Type B pancreatic cell (in vitro differentiated cells): Measurements from ENCODE around the gene GTF3C2. TPM values are rescaled to one million over a fixed set of nuclear protein-coding genes. Genes with fewer than 3 reads are reported as not detected.
"Not testable (repeated sequence)": the region's sequence is repeated elsewhere in the genome, so short reads cannot be mapped to it uniquely, and the experiment has no call there.

Source experiments
- DNase-seq: peaks from one replicate; pipeline ENCODE4 v3.0.0; 2021; ENCODE audit warnings: mixed read lengths; ENCODE audit not compliant: unreplicated experiment; ENCODE audit errors: extremely low spot score
- H3K27ac Mint-ChIP-seq: 2 replicates; pipeline ENCODE4 v1.8.0; 2021; ENCODE audit warnings: mild to moderate bottlenecking, mixed read lengths
- H3K27me3 Mint-ChIP-seq: 2 replicates; pipeline ENCODE4 v1.8.0; 2021; ENCODE audit warnings: mixed read lengths
- H3K36me3 Mint-ChIP-seq: 2 replicates; pipeline ENCODE4 v1.8.0; 2021; ENCODE audit warnings: mixed read lengths
- H3K4me1 Mint-ChIP-seq: one replicate; pipeline ENCODE4 v1.8.0; 2021; ENCODE audit warnings: mixed read lengths; ENCODE audit not compliant: unreplicated experiment
- H3K4me3 Mint-ChIP-seq: 2 replicates; pipeline ENCODE4 v1.8.0; 2021; ENCODE audit warnings: mild to moderate bottlenecking, mixed read lengths
- H3K9me3 Mint-ChIP-seq: 2 replicates; pipeline ENCODE4 v1.8.0; 2021; ENCODE audit warnings: mixed read lengths
- total RNA-seq: library from RNA; stranded (reverse); gene quantifications from 2 replicates; pipeline ENCODE4 v1.2.1, GENCODE V29; 2021; ENCODE audit warnings: low replicate concordance
- TF ChIP-seq, protein P1 (sequence below): fragments of 200-600 bp; sonication (generic); conservative IDR thresholded peaks from 2 replicates; pipeline ENCODE4 v1.5.0; 2021; ENCODE audit warnings: antibody characterized with exemption, mild to moderate bottlenecking

Gene GTF3C2
- total RNA-seq, 1 donor from 2014 or later = 76.5 TPM

DNA sequence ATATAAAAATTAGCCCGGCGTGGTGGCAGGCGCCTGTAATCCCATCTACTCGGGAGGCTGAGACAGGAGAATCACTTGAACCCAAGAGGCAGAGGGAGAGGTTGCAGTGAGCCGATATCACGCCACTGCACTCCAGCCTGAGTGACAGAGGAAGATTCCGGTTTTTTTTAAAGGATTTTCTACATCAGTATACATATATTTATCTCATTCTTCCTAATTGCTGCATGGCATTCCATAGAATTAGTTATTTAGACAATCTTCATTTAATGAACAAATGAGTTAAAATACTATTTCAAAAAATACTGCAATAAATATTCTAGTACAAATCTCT, 2.0 kb downstream of the GTF3C2 start:
- H3K27me3 Mint-ChIP-seq = no peaks in the 10 kb centered on the region
- H3K4me1 Mint-ChIP-seq = peaks cover 31% of the 10 kb centered on the region
- H3K4me3 Mint-ChIP-seq = peak overlapping the region; percentile 77
- no peak for DNase-seq
- no peaks in the 10 kb centered on the region for H3K9me3 Mint-ChIP-seq
- H3K27ac Mint-ChIP-seq = peak overlapping the region; percentile 91
- H3K36me3 Mint-ChIP-seq = peaks cover 18% of the 10 kb centered on the region
- TF ChIP-seq, protein P1, sequence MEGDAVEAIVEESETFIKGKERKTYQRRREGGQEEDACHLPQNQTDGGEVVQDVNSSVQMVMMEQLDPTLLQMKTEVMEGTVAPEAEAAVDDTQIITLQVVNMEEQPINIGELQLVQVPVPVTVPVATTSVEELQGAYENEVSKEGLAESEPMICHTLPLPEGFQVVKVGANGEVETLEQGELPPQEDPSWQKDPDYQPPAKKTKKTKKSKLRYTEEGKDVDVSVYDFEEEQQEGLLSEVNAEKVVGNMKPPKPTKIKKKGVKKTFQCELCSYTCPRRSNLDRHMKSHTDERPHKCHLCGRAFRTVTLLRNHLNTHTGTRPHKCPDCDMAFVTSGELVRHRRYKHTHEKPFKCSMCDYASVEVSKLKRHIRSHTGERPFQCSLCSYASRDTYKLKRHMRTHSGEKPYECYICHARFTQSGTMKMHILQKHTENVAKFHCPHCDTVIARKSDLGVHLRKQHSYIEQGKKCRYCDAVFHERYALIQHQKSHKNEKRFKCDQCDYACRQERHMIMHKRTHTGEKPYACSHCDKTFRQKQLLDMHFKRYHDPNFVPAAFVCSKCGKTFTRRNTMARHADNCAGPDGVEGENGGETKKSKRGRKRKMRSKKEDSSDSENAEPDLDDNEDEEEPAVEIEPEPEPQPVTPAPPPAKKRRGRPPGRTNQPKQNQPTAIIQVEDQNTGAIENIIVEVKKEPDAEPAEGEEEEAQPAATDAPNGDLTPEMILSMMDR = no peak

DNA sequence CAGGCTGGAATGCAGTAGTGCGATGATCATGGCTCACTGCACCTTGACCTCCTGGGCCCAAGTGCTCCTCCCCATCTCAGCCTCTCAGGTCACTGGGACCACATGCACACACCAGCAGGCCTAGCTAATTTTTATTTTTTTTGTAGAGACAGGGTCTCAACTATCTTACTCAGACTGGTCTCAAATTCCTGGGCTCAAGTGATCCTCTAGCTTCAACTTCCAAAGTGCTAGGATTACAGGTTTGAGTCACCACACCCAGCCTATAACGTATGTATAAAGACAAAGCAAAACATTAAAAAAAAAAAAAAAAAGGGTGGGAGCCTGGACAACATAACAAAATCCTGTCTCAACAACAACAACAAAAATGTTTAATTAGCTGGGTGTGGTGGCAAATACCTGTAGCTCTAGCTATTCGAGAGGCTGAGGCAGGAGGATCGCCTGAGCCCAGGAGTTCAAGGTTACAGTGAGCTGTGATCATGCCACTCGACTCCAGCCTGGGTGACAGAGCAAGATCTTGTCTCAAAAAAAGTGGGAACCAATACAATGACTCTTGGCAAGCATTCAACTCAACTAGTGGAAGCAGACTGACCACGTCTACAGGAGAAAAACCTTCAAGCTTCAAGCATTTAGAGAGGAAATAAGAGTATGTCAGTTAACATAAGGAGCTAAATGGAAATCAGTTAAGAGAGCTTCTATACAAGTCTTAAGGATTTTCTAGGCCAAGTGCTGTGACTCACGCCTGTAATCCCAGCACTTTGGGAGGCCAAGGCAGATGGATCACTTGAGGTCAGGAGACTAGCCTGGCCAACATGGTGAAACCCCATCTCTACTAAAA, 2.6 kb downstream of the GTF3C2 start:
- Mint-ChIP-seq H3K4me1 (peaks cover 31% of the 10 kb centered on the region), H3K36me3 (peaks cover 18% of the 10 kb centered on the region), H3K27ac (peak overlapping the region; percentile 91), H3K27me3 (no peaks in the 10 kb centered on the region), H3K4me3 (peak overlapping the region; percentile 77), H3K9me3 (no peaks in the 10 kb centered on the region)
- TF ChIP-seq, protein P1 = no peak
- DNase-seq = no peak

DNA sequence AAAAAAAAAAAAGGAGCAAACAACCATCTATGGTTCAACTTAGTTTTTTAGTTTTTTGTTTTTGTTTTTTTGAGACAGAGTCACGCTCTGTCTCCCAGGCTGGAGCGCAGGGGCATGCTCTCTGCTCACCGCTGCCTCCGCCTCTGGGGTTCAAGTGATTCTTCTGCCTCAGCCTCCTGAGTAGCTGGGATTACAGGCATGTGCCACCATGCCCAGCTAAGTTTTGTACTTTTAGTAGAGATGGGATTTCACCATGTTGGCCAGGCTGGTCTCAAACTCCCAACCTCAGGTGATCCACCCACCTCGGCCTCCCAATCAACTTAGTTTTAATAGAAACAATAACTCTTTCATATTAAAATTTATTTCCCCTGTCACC, 3.2 kb downstream of the GTF3C2 start:
- H3K4me3 Mint-ChIP-seq, H3K9me3 Mint-ChIP-seq, H3K27me3 Mint-ChIP-seq, DNase-seq: not testable (repeated sequence)
- H3K36me3 Mint-ChIP-seq = peaks cover 14% of the 10 kb centered on the region
- H3K4me1 Mint-ChIP-seq = peaks cover 31% of the 10 kb centered on the region
- H3K27ac Mint-ChIP-seq = peak overlapping the region; percentile 91

DNA sequence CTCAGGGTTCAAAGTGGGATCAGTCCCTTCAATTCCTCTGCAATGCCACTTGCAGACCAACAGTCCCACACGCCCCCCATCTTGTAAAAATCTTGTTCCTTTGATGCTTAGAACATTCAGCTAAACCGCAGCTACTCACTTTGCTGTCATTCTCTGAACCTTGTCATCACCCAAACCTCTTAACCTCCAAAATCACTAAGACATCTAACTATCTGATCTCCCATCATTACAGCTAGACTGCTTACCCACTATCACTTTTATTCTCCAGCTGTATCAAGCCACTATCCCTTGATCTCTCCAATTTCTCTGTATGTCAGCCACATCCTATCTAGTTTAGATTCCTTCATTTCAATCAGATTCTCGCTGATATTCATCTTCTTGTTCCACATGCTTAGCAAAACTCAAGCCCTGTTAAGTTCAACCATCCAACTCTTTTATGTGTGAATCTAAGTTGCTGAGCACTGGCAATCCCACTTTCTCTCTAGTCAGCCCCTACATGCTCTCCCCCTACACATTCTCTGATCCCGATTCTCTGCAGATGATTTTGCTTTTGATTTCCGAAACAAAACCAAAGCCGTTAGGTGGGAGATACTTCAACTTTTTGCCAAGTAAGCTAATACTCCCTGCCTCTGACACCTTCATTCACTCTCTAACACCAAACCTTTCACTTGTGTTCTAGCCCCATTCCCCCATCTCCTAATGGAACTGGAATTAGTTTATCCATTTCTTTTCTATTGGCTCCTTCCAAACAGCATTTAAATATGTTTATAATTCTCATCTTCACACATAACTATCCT, 4.6 kb downstream of the GTF3C2 start:
- Mint-ChIP-seq H3K9me3 (no peaks in the 10 kb centered on the region), H3K27ac (no peak overlapping the region), H3K36me3 (peaks cover 11% of the 10 kb centered on the region), H3K4me3 (no peak overlapping the region), H3K4me1 (peaks cover 24% of the 10 kb centered on the region), H3K27me3 (no peaks in the 10 kb centered on the region)
- no peak for DNase-seq
- TF ChIP-seq, protein P1 = no peak

DNA sequence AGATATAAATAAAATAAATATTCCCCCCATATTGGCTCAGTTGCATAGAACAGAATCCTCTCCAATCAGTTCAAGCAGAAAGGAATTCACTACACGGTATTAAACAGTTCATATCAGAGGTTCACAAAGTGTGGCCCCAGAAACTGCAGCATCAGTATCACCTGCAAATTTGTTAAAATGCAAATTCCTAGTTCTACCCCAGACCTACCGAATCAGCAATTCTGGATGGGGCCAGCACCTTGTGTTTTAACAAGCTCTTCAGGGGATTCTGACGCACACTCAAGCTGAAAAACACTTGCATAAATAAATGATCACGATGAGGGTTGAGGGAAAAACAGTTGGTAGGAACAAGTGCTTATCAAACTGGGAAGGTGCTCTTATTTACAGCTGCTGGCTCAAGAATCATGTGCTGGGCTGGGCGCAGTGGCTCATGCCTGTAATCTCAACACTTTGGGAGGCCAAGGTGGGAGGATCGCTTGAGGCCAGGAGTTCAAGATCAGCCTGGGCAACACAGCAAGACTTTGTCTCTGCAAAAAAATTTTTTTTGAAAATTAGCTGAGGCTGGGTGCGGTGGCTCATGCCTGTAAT, 6.4 kb downstream of the GTF3C2 start:
- H3K27ac Mint-ChIP-seq = no peak overlapping the region
- H3K9me3 Mint-ChIP-seq = no peaks in the 10 kb centered on the region
- no peak for DNase-seq
- peaks cover 20% of the 10 kb centered on the region for H3K4me1 Mint-ChIP-seq
- TF ChIP-seq, protein P1 = no peak
- peaks cover 4% of the 10 kb centered on the region for H3K36me3 Mint-ChIP-seq
- no peak overlapping the region for H3K4me3 Mint-ChIP-seq
- no peaks in the 10 kb centered on the region for H3K27me3 Mint-ChIP-seq

DNA sequence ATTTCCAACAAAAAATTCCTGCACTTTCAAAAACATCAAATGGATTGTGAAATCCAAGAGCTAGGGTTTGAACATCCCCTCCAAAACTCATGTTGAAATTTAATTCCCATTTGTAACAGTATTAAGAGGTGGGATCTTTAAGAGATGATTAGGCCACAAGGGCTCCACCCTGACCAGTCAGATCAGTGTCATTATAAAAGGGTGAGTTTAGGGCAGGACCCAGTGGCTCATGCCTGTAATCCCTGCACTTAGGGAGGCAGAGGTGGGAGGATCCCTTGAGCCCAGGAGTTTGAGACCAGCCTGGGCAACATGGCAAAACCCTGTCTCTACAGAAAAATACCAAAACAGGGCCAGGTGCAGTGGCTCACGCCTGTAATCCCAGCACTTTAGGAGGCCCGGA, 8.9 kb downstream of the GTF3C2 start:
- Mint-ChIP-seq H3K36me3 (peaks cover 8% of the 10 kb centered on the region), H3K4me1 (peaks cover 9% of the 10 kb centered on the region), H3K27me3 (no peaks in the 10 kb centered on the region), H3K27ac (no peak overlapping the region), H3K4me3 (no peak overlapping the region), H3K9me3 (no peaks in the 10 kb centered on the region)
- TF ChIP-seq, protein P1 = no peak
- DNase-seq = no peak
